Osteoblast (primary cell): ENCODE data around the gene PTTG1. TPM values are rescaled to one million over a fixed set of nuclear protein-coding genes. Genes with fewer than 3 reads are reported as not detected.

Experiments used
- DNase-seq: peaks from one replicate; pipeline ENCODE4 v3.0.0; 2011; ENCODE audit warnings: low spot score, mixed read lengths; ENCODE audit not compliant: insufficient read length; ENCODE audit errors: missing footprints
- H2AFZ ChIP-seq: 2 replicates; pipeline ENCODE4 v1.6.0; 2011; ENCODE audit warnings: mild to moderate bottlenecking, low read length
- H3K27ac ChIP-seq: 2 replicates; pipeline ENCODE4 v1.5.1; 2011; ENCODE audit warnings: mild to moderate bottlenecking, low read depth, low read length, moderate library complexity
- H3K27me3 ChIP-seq: 2 replicates; pipeline ENCODE4 v1.6.0; 2012; ENCODE audit warnings: mild to moderate bottlenecking, control low read depth, inconsistent platforms, low read length, moderate library complexity; ENCODE audit not compliant: insufficient read depth
- H3K36me3 ChIP-seq: 2 replicates; pipeline ENCODE4 v1.5.1; 2011; ENCODE audit warnings: mild to moderate bottlenecking, low read length, control low read depth, moderate library complexity; ENCODE audit not compliant: insufficient read depth
- H3K4me1 ChIP-seq: 2 replicates; pipeline ENCODE4 v1.5.1; 2011; ENCODE audit warnings: mild to moderate bottlenecking, low read length, control low read depth, moderate library complexity; ENCODE audit not compliant: insufficient read depth
- H3K4me2 ChIP-seq: 2 replicates; pipeline ENCODE4 v1.6.0; 2011; ENCODE audit warnings: mild to moderate bottlenecking, low read length; ENCODE audit not compliant: insufficient read depth
- H3K4me3 ChIP-seq: fragments of 200-600 bp; sonication (generic); 3 replicates; pipeline ENCODE4 v1.5.1; 2012; ENCODE audit warnings: mild to moderate bottlenecking, low read length, inconsistent platforms; ENCODE audit not compliant: insufficient read depth
- H3K79me2 ChIP-seq: 2 replicates; pipeline ENCODE4 v1.6.0; 2012; ENCODE audit warnings: mild to moderate bottlenecking, low read length, control low read depth, inconsistent platforms; ENCODE audit not compliant: insufficient read depth
- H3K9me3 ChIP-seq: 2 replicates; pipeline ENCODE4 v1.5.1; 2011; ENCODE audit warnings: low read depth, low read length, control low read depth
- H4K20me1 ChIP-seq: 2 replicates; pipeline ENCODE4 v1.6.0; 2012; ENCODE audit warnings: mild to moderate bottlenecking, low read length, control low read depth; ENCODE audit not compliant: insufficient read depth
- CTCF ChIP-seq: IDR thresholded peaks from 2 replicates; pipeline ENCODE4 v1.5.1; 2011; ENCODE audit warnings: mild to moderate bottlenecking, low read depth, low read length, moderate library complexity; ENCODE audit errors: extremely low read depth
- total RNA-seq: library from RNA; depleted of rRNA; stranded (reverse); fragments of >200 nt; gene quantifications from 2 replicates; pipeline ENCODE4 v1.2.3, GENCODE V29; 2012

The PTTG1 gene
- total RNA-seq, 1 donor, result 41.3 TPM

DNA sequence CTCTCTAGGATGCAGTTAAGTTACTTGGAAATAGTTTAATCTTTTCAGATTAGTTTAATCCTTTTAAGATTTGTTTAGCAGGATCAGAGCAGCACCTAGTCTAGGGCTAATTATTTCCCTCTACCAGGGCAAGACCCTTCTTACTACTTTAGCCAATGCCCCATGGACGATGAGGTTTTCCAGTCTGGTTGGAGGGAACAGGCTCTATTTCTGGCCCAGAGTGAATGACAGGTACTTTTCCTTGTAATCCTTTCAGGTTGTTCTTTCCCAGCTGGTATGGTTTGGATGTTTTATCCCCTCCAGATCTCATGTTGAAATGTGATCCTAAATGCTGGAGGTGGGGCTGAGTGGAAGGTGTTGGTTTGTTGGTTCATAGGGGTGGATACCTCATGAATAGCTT, 27.2 kb downstream of the PTTG1 start:
- Histone ChIP-seq H2AFZ (no peak overlapping the region), H4K20me1 (no peaks in the 10 kb centered on the region), H3K27ac (no peak overlapping the region), H3K79me2 (no peaks in the 10 kb centered on the region), H3K27me3 (peaks cover 7% of the 10 kb centered on the region), H3K9me3 (no peaks in the 10 kb centered on the region), H3K36me3 (no peaks in the 10 kb centered on the region), H3K4me1 (no peaks in the 10 kb centered on the region), H3K4me3 (no peak overlapping the region), H3K4me2 (no peak overlapping the region)
- DNase-seq, result no peak
- no peak for TF ChIP-seq CTCF

- no peak overlapping the region for H3K4me2 ChIP-seq
- no peaks in the 10 kb centered on the region for H4K20me1 ChIP-seq
- H3K4me1 ChIP-seq, result no peaks in the 10 kb centered on the region
- H3K27me3 ChIP-seq, result peaks cover 13% of the 10 kb centered on the region
- no peak overlapping the region for H3K27ac ChIP-seq
- no peak overlapping the region for H3K4me3 ChIP-seq
- H3K36me3 ChIP-seq, result no peaks in the 10 kb centered on the region
- no peaks in the 10 kb centered on the region for H3K9me3 ChIP-seq
- no peak overlapping the region for H2AFZ ChIP-seq
- TF ChIP-seq CTCF, result no peak
- H3K79me2 ChIP-seq, result no peaks in the 10 kb centered on the region
- peak; percentile 50 for DNase-seq
Observed at GRCh38 chr5:160449458-160449857, 27.8 kb downstream of the PTTG1 start.

GRCh38 chr5:160450164-160450932, 28.7 kb downstream of the PTTG1 start:
- H3K36me3 ChIP-seq, result no peaks in the 10 kb centered on the region
- TF ChIP-seq CTCF, result no peak
- no peaks in the 10 kb centered on the region for H3K9me3 ChIP-seq
- no peak overlapping the region for H3K4me2 ChIP-seq
- no peaks in the 10 kb centered on the region for H3K4me1 ChIP-seq
- no peak overlapping the region for H3K27ac ChIP-seq
- H3K79me2 ChIP-seq, result no peaks in the 10 kb centered on the region
- H4K20me1 ChIP-seq, result no peaks in the 10 kb centered on the region
- no peak overlapping the region for H3K4me3 ChIP-seq
- H2AFZ ChIP-seq, result no peak overlapping the region
- peaks cover 14% of the 10 kb centered on the region for H3K27me3 ChIP-seq
- DNase-seq, result no peak

DNA sequence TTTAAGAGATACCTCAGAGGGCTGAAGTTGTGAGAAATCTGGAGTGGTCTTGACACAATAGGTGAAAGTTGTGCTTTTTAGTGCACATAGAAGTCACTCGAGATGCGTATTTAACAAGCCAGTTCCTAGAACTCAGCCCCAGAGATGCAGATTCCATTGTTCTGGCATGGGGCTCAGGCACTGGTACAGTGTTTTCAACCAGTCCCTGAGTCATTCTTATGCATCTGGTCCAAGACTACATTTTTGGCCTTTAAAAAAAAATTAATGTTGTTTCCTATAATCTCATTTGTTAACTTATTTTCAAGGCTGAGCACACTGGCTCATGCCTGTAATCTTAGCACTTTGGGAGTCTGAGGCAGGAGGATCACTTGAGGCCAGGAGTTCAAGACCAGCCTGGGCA, 29.6 kb downstream of the PTTG1 start:
- Histone ChIP-seq H3K27me3 (peaks cover 18% of the 10 kb centered on the region), H2AFZ (no peak overlapping the region), H3K79me2 (no peaks in the 10 kb centered on the region), H3K27ac (no peak overlapping the region), H3K4me1 (no peaks in the 10 kb centered on the region), H3K4me2 (no peak overlapping the region), H4K20me1 (no peaks in the 10 kb centered on the region), H3K4me3 (no peak overlapping the region), H3K9me3 (no peaks in the 10 kb centered on the region), H3K36me3 (no peaks in the 10 kb centered on the region)
- TF ChIP-seq CTCF, result no peak
- no peak for DNase-seq
